ENCODE data around the gene CABLES1. TPM values are rescaled to one million over a fixed set of nuclear protein-coding genes. Genes with fewer than 3 reads are reported as not detected.

Gene CABLES1
- polyA plus RNA-seq, 3 donors: 25.2 to 26.4 (median 25.8) TPM

GRCh38 chr18:23181547-23181946, 46.3 kb downstream of the CABLES1 start:
- no peak for DNase-seq (ENCODE audit: extremely low read depth in 1 of 11, low read depth in 9 of 11, low spot score in 4 of 11)

- DNase-seq (ENCODE audit: extremely low read depth in 1 of 11, low read depth in 9 of 11, low spot score in 4 of 11): no peak
Measured at GRCh38 chr18:23182606-23183005, 47.3 kb downstream of the CABLES1 start.

GRCh38 chr18:23183411-23184150, 48.3 kb downstream of the CABLES1 start:
- DNase-seq (ENCODE audit: extremely low read depth in 1 of 11, low read depth in 9 of 11, low spot score in 4 of 11): no peak

GRCh38 chr18:23186781-23187180, 51.5 kb downstream of the CABLES1 start:
- DNase-seq (ENCODE audit: extremely low read depth in 1 of 11, low read depth in 9 of 11, low spot score in 4 of 11): no peak

- DNase-seq (ENCODE audit: extremely low read depth in 1 of 11, low read depth in 9 of 11, low spot score in 4 of 11): no peak
Measured at GRCh38 chr18:23188068-23188760, 52.9 kb downstream of the CABLES1 start.

- no peak for DNase-seq (ENCODE audit: extremely low read depth in 1 of 11, low read depth in 9 of 11, low spot score in 4 of 11)
Measured at GRCh38 chr18:23189099-23189498, 53.8 kb downstream of the CABLES1 start.

GRCh38 chr18:23189768-23190661, 54.7 kb downstream of the CABLES1 start:
- DNase-seq (ENCODE audit: extremely low read depth in 1 of 11, low read depth in 9 of 11, low spot score in 4 of 11): no peak

GRCh38 chr18:23191232-23191631, 55.9 kb downstream of the CABLES1 start:
- no peak for DNase-seq (ENCODE audit: extremely low read depth in 1 of 11, low read depth in 9 of 11, low spot score in 4 of 11)

- no peak for DNase-seq (ENCODE audit: extremely low read depth in 1 of 11, low read depth in 9 of 11, low spot score in 4 of 11)
Measured at GRCh38 chr18:23193742-23194141, 58.5 kb downstream of the CABLES1 start.

- DNase-seq (ENCODE audit: extremely low read depth in 1 of 11, low read depth in 9 of 11, low spot score in 4 of 11): no peak
Measured at GRCh38 chr18:23194155-23194996, 59.1 kb downstream of the CABLES1 start.

- DNase-seq (ENCODE audit: extremely low read depth in 1 of 11, low read depth in 9 of 11, low spot score in 4 of 11): peak in 2 of 11 donors; percentile 17 to 41
Measured at GRCh38 chr18:23194997-23195957, 60.0 kb downstream of the CABLES1 start.

GRCh38 chr18:23196119-23197007, 61.1 kb downstream of the CABLES1 start:
- DNase-seq (ENCODE audit: extremely low read depth in 1 of 11, low read depth in 9 of 11, low spot score in 4 of 11): peak in 5 of 11 donors; percentile 41 to 80 (median 67)

- no peak for DNase-seq (ENCODE audit: extremely low read depth in 1 of 11, low read depth in 9 of 11, low spot score in 4 of 11)
Measured at GRCh38 chr18:23198217-23198845, 63.0 kb downstream of the CABLES1 start.

- no peak for DNase-seq (ENCODE audit: extremely low read depth in 1 of 11, low read depth in 9 of 11, low spot score in 4 of 11)
Measured at GRCh38 chr18:23200756-23201155, 65.5 kb downstream of the CABLES1 start.

- DNase-seq (ENCODE audit: extremely low read depth in 1 of 11, low read depth in 9 of 11, low spot score in 4 of 11): no peak
Measured at GRCh38 chr18:23201741-23202140, 66.5 kb downstream of the CABLES1 start.

- DNase-seq (ENCODE audit: extremely low read depth in 1 of 11, low read depth in 9 of 11, low spot score in 4 of 11): no peak
Measured at GRCh38 chr18:23203891-23204432, 68.7 kb downstream of the CABLES1 start.

All from renal cortex interstitium (tissue), 11 donors.